Astrocyte (in vitro differentiated cells and primary cell): ENCODE data around the gene ARPP21. TPM values are rescaled to one million over a fixed set of nuclear protein-coding genes. Genes with fewer than 3 reads are reported as not detected.

ENCODE experiments used
- DNase-seq: peaks from one replicate; pipeline ENCODE4 v3.0.0-alpha.2; 2010; ENCODE audit warnings: low read depth
- FAIRE-seq: peaks from 2 replicates; lab custom pipeline; 2011; peaks lifted over from hg19 to GRCh38; lab: Jason Lieb, UNC
- H2AFZ ChIP-seq: 2 replicates; pipeline ENCODE4 v1.6.0; 2012; ENCODE audit warnings: low read depth, low read length, inconsistent platforms
- H3K27ac ChIP-seq: 2 replicates; pipeline ENCODE4 v1.5.1; 2011; ENCODE audit warnings: low read depth, low read length, inconsistent platforms
- H3K27me3 ChIP-seq: 2 replicates; pipeline ENCODE4 v1.6.0; 2011; ENCODE audit warnings: low read length, inconsistent platforms; ENCODE audit not compliant: insufficient read depth
- H3K36me3 ChIP-seq: 2 replicates; pipeline ENCODE4 v1.5.1; 2011; ENCODE audit warnings: low read length, inconsistent platforms; ENCODE audit not compliant: insufficient read depth
- H3K4me1 ChIP-seq: 2 replicates; pipeline ENCODE4 v1.5.1; 2011; ENCODE audit warnings: low read length, inconsistent platforms; ENCODE audit not compliant: insufficient read depth
- H3K4me2 ChIP-seq: 2 replicates; pipeline ENCODE4 v1.6.0; 2012; ENCODE audit warnings: low read length, inconsistent platforms
- H3K4me3 ChIP-seq: 2 replicates; pipeline ENCODE4 v1.5.1; 2011; ENCODE audit warnings: low read depth, mild to moderate bottlenecking, low read length, inconsistent platforms; ENCODE audit not compliant: insufficient read depth
- H3K79me2 ChIP-seq: 2 replicates; pipeline ENCODE4 v1.6.0; 2012; ENCODE audit warnings: mild to moderate bottlenecking, low read length, inconsistent platforms; ENCODE audit not compliant: insufficient read depth
- H3K9ac ChIP-seq: 2 replicates; pipeline ENCODE4 v1.6.0; 2012; ENCODE audit warnings: mild to moderate bottlenecking, low read length, inconsistent platforms
- H3K9me3 ChIP-seq: 2 replicates; pipeline ENCODE4 v1.5.1; 2012; ENCODE audit warnings: low read depth, mild to moderate bottlenecking, low read length, inconsistent platforms; ENCODE audit not compliant: insufficient read depth
- H4K20me1 ChIP-seq: 2 replicates; pipeline ENCODE4 v1.6.0; 2012; ENCODE audit warnings: low read length, inconsistent platforms; ENCODE audit not compliant: insufficient read depth
- H3K27ac Mint-ChIP-seq: one replicate; pipeline ENCODE4 v1.8.0; 2021; ENCODE audit warnings: mild to moderate bottlenecking, mixed read lengths; ENCODE audit not compliant: unreplicated experiment
- H3K27me3 Mint-ChIP-seq: one replicate; pipeline ENCODE4 v1.8.0; 2021; ENCODE audit warnings: low read depth, mixed read lengths; ENCODE audit not compliant: unreplicated experiment
- H3K36me3 Mint-ChIP-seq: one replicate; pipeline ENCODE4 v1.8.0; 2021; ENCODE audit warnings: low read depth, mixed read lengths; ENCODE audit not compliant: unreplicated experiment
- H3K4me1 Mint-ChIP-seq: one replicate; pipeline ENCODE4 v1.8.0; 2021; ENCODE audit warnings: low read depth, mixed read lengths; ENCODE audit not compliant: unreplicated experiment
- H3K4me3 Mint-ChIP-seq: one replicate; pipeline ENCODE4 v1.8.0; 2021; ENCODE audit warnings: mild to moderate bottlenecking, moderate library complexity, mixed read lengths; ENCODE audit not compliant: unreplicated experiment
- H3K9me3 Mint-ChIP-seq: one replicate; pipeline ENCODE4 v1.8.0; 2021; ENCODE audit warnings: mild to moderate bottlenecking, mixed read lengths; ENCODE audit not compliant: unreplicated experiment
- CTCF ChIP-seq: IDR thresholded peaks from 2 replicates; pipeline ENCODE4 v1.5.1; 2011; ENCODE audit warnings: low read depth, mild to moderate bottlenecking, inconsistent platforms, low read length, moderate library complexity; ENCODE audit not compliant: insufficient read depth
- EZH2 ChIP-seq: IDR thresholded peaks from 2 replicates; pipeline ENCODE4 v1.6.1; 2012; ENCODE audit warnings: mild to moderate bottlenecking, low read length, inconsistent platforms; ENCODE audit not compliant: insufficient read depth
- total RNA-seq: library from RNA; stranded (reverse); gene quantifications from 2 replicates; pipeline ENCODE4 v1.2.1, GENCODE V29; 2021

ARPP21 gene
- total RNA-seq, 1 donor from 2014 or later, result 0.45 TPM

- H3K4me3 ChIP-seq, result no peak overlapping the region
- H3K4me2 ChIP-seq, result no peak overlapping the region
- Mint-ChIP-seq H3K9me3 (no peaks in the 10 kb centered on the region), H3K27ac (no peak overlapping the region), H3K27me3 (peaks cover 20% of the 10 kb centered on the region), H3K4me1 (peaks cover 5% of the 10 kb centered on the region), H3K4me3 (no peak overlapping the region), H3K36me3 (no peaks in the 10 kb centered on the region)
- no peaks in the 10 kb centered on the region for H3K9me3 ChIP-seq
- H3K27me3 ChIP-seq, result peaks cover 5% of the 10 kb centered on the region
- no peak overlapping the region for H3K9ac ChIP-seq
- no peaks in the 10 kb centered on the region for H3K36me3 ChIP-seq
- H3K79me2 ChIP-seq, result no peaks in the 10 kb centered on the region
- no peak overlapping the region for H3K27ac ChIP-seq
- no peaks in the 10 kb centered on the region for H3K4me1 ChIP-seq
- FAIRE-seq (no peak), DNase-seq (no peak)
- H2AFZ ChIP-seq, result no peak overlapping the region
- no peak for TF ChIP-seq EZH2
- TF ChIP-seq CTCF, result no peak
- H4K20me1 ChIP-seq, result no peaks in the 10 kb centered on the region
These were observed 5.9 kb downstream of the ARPP21 start for GRCh38 chr3:35645189-35645588.

DNA sequence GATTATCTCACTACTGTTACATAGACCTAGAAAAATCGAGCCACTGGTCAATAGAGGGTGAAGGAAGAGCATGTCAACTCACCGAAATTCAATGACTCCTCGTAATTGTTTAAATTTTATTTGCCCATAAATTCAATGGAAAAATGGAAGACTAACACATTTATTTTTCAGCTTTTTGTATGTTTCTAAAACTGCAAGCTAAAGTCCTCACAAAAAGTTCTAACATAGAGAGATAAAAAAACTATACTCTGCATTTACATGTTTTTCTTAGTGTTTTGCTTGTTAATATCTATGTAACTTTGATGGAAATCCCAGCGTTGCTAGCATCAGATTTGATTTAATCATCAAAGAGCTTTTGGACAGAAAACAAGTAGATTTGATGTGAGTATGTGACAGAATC, 6.8 kb downstream of the ARPP21 start:
- Mint-ChIP-seq H3K4me1 (peaks cover 5% of the 10 kb centered on the region), H3K27ac (no peak overlapping the region), H3K4me3 (no peak overlapping the region), H3K9me3 (no peaks in the 10 kb centered on the region), H3K36me3 (no peaks in the 10 kb centered on the region), H3K27me3 (peaks cover 11% of the 10 kb centered on the region)
- H3K27ac ChIP-seq, result no peak overlapping the region
- no peak overlapping the region for H2AFZ ChIP-seq
- H3K4me3 ChIP-seq, result no peak overlapping the region
- H3K79me2 ChIP-seq, result no peaks in the 10 kb centered on the region
- no peaks in the 10 kb centered on the region for H4K20me1 ChIP-seq
- no peak for TF ChIP-seq CTCF
- no peak for TF ChIP-seq EZH2
- no peak for FAIRE-seq
- no peak overlapping the region for H3K9ac ChIP-seq
- DNase-seq, result no peak
- no peaks in the 10 kb centered on the region for H3K27me3 ChIP-seq
- H3K36me3 ChIP-seq, result no peaks in the 10 kb centered on the region
- H3K4me2 ChIP-seq, result no peak overlapping the region
- no peaks in the 10 kb centered on the region for H3K9me3 ChIP-seq
- H3K4me1 ChIP-seq, result no peaks in the 10 kb centered on the region

DNA sequence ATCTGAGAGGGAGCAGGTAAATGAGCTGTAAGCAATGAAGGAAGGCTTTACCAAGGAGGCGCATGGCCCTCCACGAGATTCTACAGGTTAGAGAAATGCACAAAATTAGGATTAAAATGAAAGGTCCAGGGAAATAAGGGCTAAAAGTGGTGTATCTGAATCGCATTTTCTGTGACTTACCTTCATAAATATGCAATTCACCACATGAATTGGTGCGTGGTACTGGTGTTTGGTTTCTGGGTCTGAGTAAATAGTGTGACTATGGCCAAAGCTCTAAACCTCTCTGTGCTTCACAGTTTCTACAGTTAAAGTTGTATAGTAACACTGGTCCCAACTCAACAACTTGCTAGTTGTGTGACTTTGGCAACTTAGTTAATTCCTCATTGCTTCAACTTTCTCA, 8.1 kb downstream of the ARPP21 start:
- Mint-ChIP-seq H3K27ac (no peak overlapping the region), H3K36me3 (no peaks in the 10 kb centered on the region), H3K4me1 (peaks cover 11% of the 10 kb centered on the region), H3K9me3 (no peaks in the 10 kb centered on the region), H3K27me3 (peaks cover under 1% of the 10 kb centered on the region), H3K4me3 (no peak overlapping the region)
- Histone ChIP-seq H3K4me1 (peaks cover 3% of the 10 kb centered on the region), H3K9me3 (no peaks in the 10 kb centered on the region), H3K27me3 (no peaks in the 10 kb centered on the region), H3K4me3 (no peak overlapping the region), H4K20me1 (no peaks in the 10 kb centered on the region), H3K9ac (no peak overlapping the region), H3K79me2 (no peaks in the 10 kb centered on the region), H2AFZ (no peak overlapping the region), H3K4me2 (no peak overlapping the region), H3K36me3 (no peaks in the 10 kb centered on the region), H3K27ac (no peak overlapping the region)
- TF ChIP-seq CTCF (no peak), EZH2 (no peak)
- FAIRE-seq (no peak), DNase-seq (no peak)
